ENCODE data around the gene UBE3A.

UBE3A gene

DNA sequence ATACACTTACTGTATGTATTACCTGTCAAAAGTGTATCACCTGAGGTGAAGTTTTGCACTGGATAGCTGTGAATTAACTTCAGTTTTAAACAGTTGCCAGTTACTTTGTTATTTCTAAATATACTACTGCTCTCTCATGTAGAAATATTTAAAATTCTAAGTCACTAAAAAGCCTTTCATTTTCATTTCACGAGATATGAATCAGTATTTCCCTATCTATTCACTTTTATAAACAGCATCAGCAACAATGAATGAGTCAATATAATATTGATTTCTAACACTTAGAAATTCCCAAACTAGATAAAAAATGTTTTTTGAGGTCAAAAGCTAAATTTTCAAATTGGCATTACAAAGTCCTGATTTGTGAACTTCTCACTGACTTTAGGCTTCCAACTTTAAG, 32.6 kb downstream of the UBE3A start:
- Histone ChIP-seq H3K4me3 (replicated peaks; ENCODE audit: insufficient read depth, low read length) (no peak overlapping the region), H3K27ac (replicated peaks) (no peak overlapping the region), H3K27me3 (ENCODE audit: insufficient read depth, poor library complexity, severe bottlenecking) (no peaks in the 10 kb centered on the region)
- DNase-seq (ENCODE audit: low read depth in 1 of 2, low spot score in 1 of 2): no peak
- TF ChIP-seq, protein P1, sequence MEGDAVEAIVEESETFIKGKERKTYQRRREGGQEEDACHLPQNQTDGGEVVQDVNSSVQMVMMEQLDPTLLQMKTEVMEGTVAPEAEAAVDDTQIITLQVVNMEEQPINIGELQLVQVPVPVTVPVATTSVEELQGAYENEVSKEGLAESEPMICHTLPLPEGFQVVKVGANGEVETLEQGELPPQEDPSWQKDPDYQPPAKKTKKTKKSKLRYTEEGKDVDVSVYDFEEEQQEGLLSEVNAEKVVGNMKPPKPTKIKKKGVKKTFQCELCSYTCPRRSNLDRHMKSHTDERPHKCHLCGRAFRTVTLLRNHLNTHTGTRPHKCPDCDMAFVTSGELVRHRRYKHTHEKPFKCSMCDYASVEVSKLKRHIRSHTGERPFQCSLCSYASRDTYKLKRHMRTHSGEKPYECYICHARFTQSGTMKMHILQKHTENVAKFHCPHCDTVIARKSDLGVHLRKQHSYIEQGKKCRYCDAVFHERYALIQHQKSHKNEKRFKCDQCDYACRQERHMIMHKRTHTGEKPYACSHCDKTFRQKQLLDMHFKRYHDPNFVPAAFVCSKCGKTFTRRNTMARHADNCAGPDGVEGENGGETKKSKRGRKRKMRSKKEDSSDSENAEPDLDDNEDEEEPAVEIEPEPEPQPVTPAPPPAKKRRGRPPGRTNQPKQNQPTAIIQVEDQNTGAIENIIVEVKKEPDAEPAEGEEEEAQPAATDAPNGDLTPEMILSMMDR (IDR thresholded peaks at IDR 0.05; ENCODE audit: insufficient read depth, low read length): no peak
- TF ChIP-seq SPI1 (IDR thresholded peaks at IDR 0.05; ENCODE audit: borderline replicate concordance, low read depth): no peak

GRCh38 chr15:25403771-25404170, 35.1 kb downstream of the UBE3A start:
- DNase-seq (ENCODE audit: low read depth in 1 of 2, low spot score in 1 of 2): no peak
- TF ChIP-seq GABPA (IDR thresholded peaks at IDR 0.05; ENCODE audit: low read depth): no peak
- TF ChIP-seq, protein P1 (IDR thresholded peaks at IDR 0.05; ENCODE audit: insufficient read depth, low read length): no peak
- TF ChIP-seq REST (IDR thresholded peaks at IDR 0.05; ENCODE audit: insufficient replicate concordance, low read depth): no peak
- TF ChIP-seq POLR2AphosphoS5 (IDR thresholded peaks at IDR 0.05; ENCODE audit: low read depth): no peak
- no peak for TF ChIP-seq SPI1 (IDR thresholded peaks at IDR 0.05; ENCODE audit: borderline replicate concordance, low read depth)
- Histone ChIP-seq H3K4me3 (replicated peaks; ENCODE audit: insufficient read depth, low read length) (no peak overlapping the region), H3K27me3 (ENCODE audit: insufficient read depth, poor library complexity, severe bottlenecking) (no peaks in the 10 kb centered on the region), H3K27ac (replicated peaks) (no peak overlapping the region)

GRCh38 chr15:25402342-25402741, 36.5 kb downstream of the UBE3A start:
- TF ChIP-seq POLR2AphosphoS5 (IDR thresholded peaks at IDR 0.05; ENCODE audit: low read depth) (no peak), REST (IDR thresholded peaks at IDR 0.05; ENCODE audit: insufficient replicate concordance, low read depth) (no peak), GABPA (IDR thresholded peaks at IDR 0.05; ENCODE audit: low read depth) (no peak), SPI1 (IDR thresholded peaks at IDR 0.05; ENCODE audit: borderline replicate concordance, low read depth) (no peak)
- TF ChIP-seq, protein P1 (IDR thresholded peaks at IDR 0.05; ENCODE audit: insufficient read depth, low read length): no peak
- DNase-seq (ENCODE audit: low read depth in 1 of 2, low spot score in 1 of 2): no peak
- H3K27me3 ChIP-seq (ENCODE audit: insufficient read depth, poor library complexity, severe bottlenecking): no peaks in the 10 kb centered on the region
- no peak overlapping the region for H3K4me3 ChIP-seq (replicated peaks; ENCODE audit: insufficient read depth, low read length)
- H3K27ac ChIP-seq (replicated peaks): no peak overlapping the region

GRCh38 chr15:25401501-25401900, 37.3 kb downstream of the UBE3A start:
- TF ChIP-seq GABPA (IDR thresholded peaks at IDR 0.05; ENCODE audit: low read depth) (no peak), REST (IDR thresholded peaks at IDR 0.05; ENCODE audit: insufficient replicate concordance, low read depth) (no peak), POLR2AphosphoS5 (IDR thresholded peaks at IDR 0.05; ENCODE audit: low read depth) (no peak), SPI1 (IDR thresholded peaks at IDR 0.05; ENCODE audit: borderline replicate concordance, low read depth) (no peak)
- TF ChIP-seq, protein P1 (IDR thresholded peaks at IDR 0.05; ENCODE audit: insufficient read depth, low read length): no peak

More at GRCh38 chr15:25401501-25401900, 37.3 kb downstream of the UBE3A start:
- DNase-seq (ENCODE audit: low read depth in 1 of 2, low spot score in 1 of 2): no peak
- H3K27me3 ChIP-seq (ENCODE audit: insufficient read depth, poor library complexity, severe bottlenecking): no peaks in the 10 kb centered on the region
- H3K27ac ChIP-seq (replicated peaks): no peak overlapping the region
- no peak overlapping the region for H3K4me3 ChIP-seq (replicated peaks; ENCODE audit: insufficient read depth, low read length)
